OCI-LY3 (cell line): ENCODE data around the gene ESRRG.

Source experiments
- EZH2phosphoT487 ChIP-seq: fragments of 200-600 bp; shearing (Covaris generic); IDR thresholded peaks from 2 replicates; pipeline ENCODE4 v1.6.1; 2018; ENCODE audit warnings: antibody characterized with exemption, mixed run types, low read depth
- TF ChIP-seq, protein P1 (sequence below): fragments of 200-600, 300-600 bp; sonication (generic); IDR thresholded peaks from 2 replicates; pipeline ENCODE4 v1.5.1; 2014; ENCODE audit warnings: antibody characterized with exemption, low read length, low read depth

DNA sequence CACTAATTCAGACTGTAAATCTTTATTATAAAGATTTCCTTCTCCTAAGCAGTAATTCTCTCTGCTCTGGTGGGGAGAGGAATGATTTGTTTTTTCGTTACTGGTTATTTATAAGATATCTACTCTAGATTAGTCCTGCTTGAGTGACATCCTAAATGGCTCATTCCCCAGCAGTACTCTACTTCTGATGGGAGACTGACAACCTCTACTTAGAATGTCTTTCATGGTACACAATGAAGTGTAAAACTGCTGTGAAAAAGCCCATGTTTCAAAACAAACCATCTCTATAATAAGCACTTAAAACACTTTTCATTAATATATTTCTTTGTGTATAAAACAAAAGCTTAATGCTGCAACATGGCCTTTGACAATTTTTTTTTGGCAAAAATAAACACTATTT is 33.9 kb upstream of the ESRRG start:
- TF ChIP-seq, protein P1, sequence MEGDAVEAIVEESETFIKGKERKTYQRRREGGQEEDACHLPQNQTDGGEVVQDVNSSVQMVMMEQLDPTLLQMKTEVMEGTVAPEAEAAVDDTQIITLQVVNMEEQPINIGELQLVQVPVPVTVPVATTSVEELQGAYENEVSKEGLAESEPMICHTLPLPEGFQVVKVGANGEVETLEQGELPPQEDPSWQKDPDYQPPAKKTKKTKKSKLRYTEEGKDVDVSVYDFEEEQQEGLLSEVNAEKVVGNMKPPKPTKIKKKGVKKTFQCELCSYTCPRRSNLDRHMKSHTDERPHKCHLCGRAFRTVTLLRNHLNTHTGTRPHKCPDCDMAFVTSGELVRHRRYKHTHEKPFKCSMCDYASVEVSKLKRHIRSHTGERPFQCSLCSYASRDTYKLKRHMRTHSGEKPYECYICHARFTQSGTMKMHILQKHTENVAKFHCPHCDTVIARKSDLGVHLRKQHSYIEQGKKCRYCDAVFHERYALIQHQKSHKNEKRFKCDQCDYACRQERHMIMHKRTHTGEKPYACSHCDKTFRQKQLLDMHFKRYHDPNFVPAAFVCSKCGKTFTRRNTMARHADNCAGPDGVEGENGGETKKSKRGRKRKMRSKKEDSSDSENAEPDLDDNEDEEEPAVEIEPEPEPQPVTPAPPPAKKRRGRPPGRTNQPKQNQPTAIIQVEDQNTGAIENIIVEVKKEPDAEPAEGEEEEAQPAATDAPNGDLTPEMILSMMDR: no peak
- TF ChIP-seq EZH2phosphoT487: no peak
